Stimulated activated memory B cell treated with anti-CD40 and anti-IgM and Interleukin-4, amounts not matched to agents 10 μg/mL and 1 μg/mL and 100 μg/mL, for 72 hours (primary cell): ENCODE data around the gene ELAVL1.
A peak's percentile ranks its signal among the peaks of the same experiment; 100 is the strongest.

ENCODE experiments used
- ATAC-seq: fragments of 150-1000 bp; cut with Tn5 transposase; 2 replicates; pipeline ENCODE4 v1.10.0; 2021
- H3K27ac Mint-ChIP-seq: one replicate; pipeline ENCODE4 v1.8.0; 2022; ENCODE audit warnings: mild to moderate bottlenecking, mixed read lengths
- H3K27me3 Mint-ChIP-seq: one replicate; pipeline ENCODE4 v1.8.0; 2022; ENCODE audit warnings: mixed read lengths
- H3K36me3 Mint-ChIP-seq: one replicate; pipeline ENCODE4 v1.8.0; 2022; ENCODE audit warnings: mixed read lengths
- H3K4me1 Mint-ChIP-seq: one replicate; pipeline ENCODE4 v1.8.0; 2022; ENCODE audit warnings: mixed read lengths
- H3K4me3 Mint-ChIP-seq: one replicate; pipeline ENCODE4 v1.8.0; 2022; ENCODE audit warnings: mild to moderate bottlenecking, moderate library complexity, mixed read lengths
- H3K9me3 Mint-ChIP-seq: one replicate; pipeline ENCODE4 v1.8.0; 2022; ENCODE audit warnings: mixed read lengths

ELAVL1 gene

DNA sequence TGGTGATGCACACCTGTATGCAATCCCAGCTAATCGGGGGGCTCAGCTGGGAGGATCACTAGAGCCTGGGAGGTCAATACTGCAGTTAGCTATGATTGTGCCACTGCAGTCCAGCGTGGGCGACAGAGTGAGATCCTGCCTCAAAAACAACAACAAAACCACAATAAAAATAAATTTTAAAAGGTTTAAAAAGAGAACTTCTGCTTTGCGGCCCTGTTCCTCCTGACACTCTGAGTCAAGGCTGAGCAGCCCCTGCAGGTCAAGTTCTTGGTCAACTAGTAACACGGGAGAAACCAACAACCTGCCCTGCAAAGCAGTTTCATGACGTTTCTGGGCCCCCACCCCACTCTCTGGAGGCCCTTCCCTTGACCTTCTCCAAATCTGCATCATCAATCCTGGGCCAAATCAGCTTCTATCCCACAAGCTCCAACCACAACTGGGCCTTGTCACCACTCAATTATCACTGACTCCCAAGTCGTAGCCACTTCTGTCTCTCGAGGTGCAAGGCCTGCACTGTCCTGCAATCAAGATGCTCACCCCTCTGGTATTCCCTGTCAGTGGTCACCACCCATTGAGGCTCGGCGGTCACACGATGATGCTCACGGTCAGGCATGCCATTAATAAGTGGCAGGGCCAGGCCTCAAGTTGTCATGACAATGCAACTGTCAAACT lies 7.5 kb downstream of the ELAVL1 start:
- no peak overlapping the region for H3K4me3 Mint-ChIP-seq
- no peaks in the 10 kb centered on the region for H3K9me3 Mint-ChIP-seq
- peaks cover 90% of the 10 kb centered on the region for H3K4me1 Mint-ChIP-seq
- peak; percentile 32 for ATAC-seq
- H3K36me3 Mint-ChIP-seq = peaks cover 13% of the 10 kb centered on the region
- no peaks in the 10 kb centered on the region for H3K27me3 Mint-ChIP-seq
- H3K27ac Mint-ChIP-seq = peak overlapping the region; percentile 66

DNA sequence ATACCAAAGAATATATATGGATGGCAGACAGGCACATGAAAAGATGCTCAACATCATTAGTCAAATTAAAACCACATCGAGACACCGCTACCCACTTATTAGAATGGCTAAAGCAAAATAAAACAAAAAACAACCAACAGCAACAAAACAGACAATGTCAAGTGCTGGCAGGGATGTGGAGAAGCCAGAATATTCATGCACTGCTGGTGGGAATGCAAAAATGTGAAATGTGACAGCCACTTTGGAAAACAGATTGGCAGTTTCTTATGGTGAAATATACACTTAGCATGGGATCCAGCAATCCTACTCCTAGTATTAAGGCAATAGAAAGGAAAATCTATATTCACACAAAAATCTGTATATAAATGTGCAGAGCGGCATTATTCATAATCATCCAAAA lies 8.6 kb downstream of the ELAVL1 start:
- H3K36me3 Mint-ChIP-seq = peaks cover 6% of the 10 kb centered on the region
- H3K4me3 Mint-ChIP-seq = no peak overlapping the region

DNA sequence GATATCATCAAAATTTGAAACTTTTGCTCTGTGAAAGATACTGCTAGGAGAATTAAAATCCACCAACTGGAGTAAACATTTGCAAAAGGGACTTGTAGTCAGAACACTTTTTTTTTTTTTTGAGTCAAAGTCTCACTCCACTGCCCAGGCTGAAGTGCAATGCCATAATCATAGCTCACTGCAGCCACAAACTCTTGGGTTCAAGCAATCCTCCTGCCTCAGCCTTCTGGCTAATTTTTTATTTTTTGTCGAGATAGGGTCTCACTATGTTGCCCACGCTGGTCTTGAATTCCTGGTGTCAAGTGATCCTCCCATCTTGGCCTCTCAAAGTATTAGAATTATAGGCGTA lies 9.7 kb downstream of the ELAVL1 start:
- ATAC-seq = no peak
- Mint-ChIP-seq H3K9me3 (no peaks in the 10 kb centered on the region), H3K27ac (no peak overlapping the region)

More for the DNA sequence above, 8.6 kb downstream of the ELAVL1 start:
- Mint-ChIP-seq H3K27me3 (no peaks in the 10 kb centered on the region), H3K9me3 (no peaks in the 10 kb centered on the region), H3K4me1 (peaks cover 80% of the 10 kb centered on the region), H3K27ac (no peak overlapping the region)
- no peak for ATAC-seq

DNA sequence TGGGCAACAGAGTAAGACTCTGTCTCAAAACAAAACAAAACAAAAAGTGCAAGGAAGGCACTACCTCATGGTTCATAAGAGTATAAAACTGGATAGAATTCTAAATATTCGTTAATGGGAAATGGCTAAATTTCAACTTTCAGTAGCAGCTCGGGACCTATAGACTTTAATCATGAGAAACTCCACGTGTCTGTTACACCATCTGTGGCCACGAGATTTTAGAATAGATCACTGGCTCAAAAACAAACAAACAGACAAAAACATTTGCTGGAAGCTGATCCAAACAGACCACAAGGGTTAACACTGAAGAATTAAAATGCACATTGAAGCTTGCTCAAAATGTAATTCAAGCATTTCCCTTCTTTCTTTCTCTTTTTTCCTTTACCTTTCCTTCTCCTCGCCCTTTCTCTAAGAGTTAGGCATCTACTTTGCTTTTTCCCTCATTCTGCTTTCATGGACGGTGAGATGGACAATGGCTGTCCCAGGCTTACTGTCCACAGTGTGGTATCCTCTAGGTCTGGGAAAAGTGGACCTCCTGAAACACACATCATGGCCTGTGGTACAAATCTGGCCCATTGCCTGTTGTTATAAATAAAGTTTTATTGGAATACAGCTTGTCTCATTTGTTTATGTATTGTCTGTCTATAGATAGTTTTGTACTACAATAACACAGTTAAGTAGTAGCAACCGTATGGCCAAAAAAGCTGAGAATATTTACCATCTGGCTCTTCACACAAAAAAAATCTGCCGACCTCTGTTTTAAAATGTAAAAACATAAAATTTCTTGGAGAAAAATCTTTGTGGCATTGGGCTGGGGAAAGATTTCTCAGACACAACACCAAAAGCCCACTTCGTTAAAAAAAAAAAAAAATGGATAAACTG lies 10.3 kb downstream of the ELAVL1 start:
- H3K9me3 Mint-ChIP-seq = no peaks in the 10 kb centered on the region
- H3K27ac Mint-ChIP-seq = peak overlapping the region; percentile 60
- H3K36me3 Mint-ChIP-seq = peaks cover 7% of the 10 kb centered on the region
- no peak for ATAC-seq
- no peaks in the 10 kb centered on the region for H3K27me3 Mint-ChIP-seq
- H3K4me3 Mint-ChIP-seq = no peak overlapping the region
- H3K4me1 Mint-ChIP-seq = peaks cover 63% of the 10 kb centered on the region

More for the DNA sequence above, 9.7 kb downstream of the ELAVL1 start:
- Mint-ChIP-seq H3K4me1 (peaks cover 69% of the 10 kb centered on the region), H3K27me3 (no peaks in the 10 kb centered on the region), H3K4me3 (no peak overlapping the region), H3K36me3 (peaks cover 7% of the 10 kb centered on the region)

DNA sequence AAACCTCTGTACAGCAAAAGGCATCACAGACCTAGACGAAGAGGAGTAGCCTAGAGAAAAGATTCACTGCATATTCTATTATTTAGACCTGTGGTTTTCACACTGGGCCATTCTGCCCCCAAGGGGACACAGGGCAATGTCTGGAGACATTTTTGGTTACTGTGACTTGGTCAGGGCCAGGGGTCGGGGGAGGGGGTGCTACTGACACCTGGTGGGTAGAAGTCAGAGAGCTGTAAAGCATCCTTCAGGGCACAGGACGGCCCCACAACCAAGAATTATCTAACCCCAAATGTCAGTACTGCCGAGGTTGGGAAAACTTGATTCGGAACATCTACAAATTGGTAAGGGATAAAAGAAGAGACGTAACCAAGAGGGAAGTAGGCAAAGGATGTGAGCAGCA lies 11.3 kb downstream of the ELAVL1 start:
- Mint-ChIP-seq H3K27ac (peak overlapping the region; percentile 60), H3K4me1 (peaks cover 54% of the 10 kb centered on the region), H3K36me3 (peaks cover 12% of the 10 kb centered on the region), H3K27me3 (no peaks in the 10 kb centered on the region), H3K9me3 (no peaks in the 10 kb centered on the region), H3K4me3 (no peak overlapping the region)
- no peak for ATAC-seq

- Mint-ChIP-seq H3K9me3 (no peaks in the 10 kb centered on the region), H3K27ac (peak overlapping the region; percentile 60), H3K36me3 (peaks cover 17% of the 10 kb centered on the region), H3K4me1 (peaks cover 53% of the 10 kb centered on the region), H3K4me3 (no peak overlapping the region), H3K27me3 (no peaks in the 10 kb centered on the region)
- ATAC-seq = no peak
Observed at GRCh38 chr19:7993560-7993959, 11.9 kb downstream of the ELAVL1 start.

DNA sequence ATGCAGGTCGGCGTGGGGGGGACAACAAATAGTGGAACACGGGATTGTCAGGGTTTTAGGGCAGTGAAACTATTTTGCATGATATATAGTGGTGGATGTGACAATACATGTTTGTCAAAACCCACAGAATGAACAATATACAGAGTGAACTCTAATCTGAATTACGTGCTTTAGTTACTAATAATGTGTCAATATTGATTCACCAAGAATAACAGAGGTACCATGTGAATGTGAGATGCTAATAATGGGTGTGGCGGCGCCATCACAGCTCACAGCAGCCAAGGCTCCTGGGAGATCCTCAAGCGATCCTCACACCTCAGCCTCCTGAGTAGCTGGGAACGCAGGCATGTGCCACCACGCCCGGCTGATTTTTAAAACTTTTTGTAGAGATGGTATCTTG lies 12.9 kb downstream of the ELAVL1 start:
- peaks cover 27% of the 10 kb centered on the region for H3K36me3 Mint-ChIP-seq
- no peaks in the 10 kb centered on the region for H3K9me3 Mint-ChIP-seq
- H3K4me3 Mint-ChIP-seq = no peak overlapping the region
- ATAC-seq = no peak
- H3K27me3 Mint-ChIP-seq = no peaks in the 10 kb centered on the region
- no peak overlapping the region for H3K27ac Mint-ChIP-seq
- peaks cover 53% of the 10 kb centered on the region for H3K4me1 Mint-ChIP-seq

GRCh38 chr19:7989071-7989575 lies 16.3 kb downstream of the ELAVL1 start:
- peaks cover 44% of the 10 kb centered on the region for H3K36me3 Mint-ChIP-seq
- no peaks in the 10 kb centered on the region for H3K9me3 Mint-ChIP-seq
- H3K27me3 Mint-ChIP-seq = no peaks in the 10 kb centered on the region

DNA sequence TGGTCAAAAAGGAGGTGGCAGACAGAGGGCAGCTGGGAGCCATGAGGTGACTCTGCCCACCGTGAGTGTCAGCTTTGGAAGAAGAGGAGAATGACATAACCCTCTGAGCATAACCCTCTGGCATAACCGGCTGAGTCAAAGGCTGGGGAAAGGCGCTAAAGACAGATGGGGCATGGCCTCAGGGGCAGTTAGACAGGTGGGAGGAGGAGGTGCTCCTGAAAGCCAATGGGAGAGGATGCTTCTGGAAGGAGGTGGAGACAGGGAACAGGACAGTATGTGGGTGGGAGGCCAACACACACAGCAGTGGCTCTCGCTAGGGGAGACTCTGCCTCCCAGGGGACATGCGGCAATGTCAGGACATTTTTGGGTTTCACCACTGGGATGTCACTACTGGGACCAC lies 17.1 kb downstream of the ELAVL1 start:
- Mint-ChIP-seq H3K27ac (no peak overlapping the region), H3K4me3 (no peak overlapping the region), H3K36me3 (peaks cover 51% of the 10 kb centered on the region), H3K4me1 (peaks cover 23% of the 10 kb centered on the region), H3K27me3 (no peaks in the 10 kb centered on the region), H3K9me3 (no peaks in the 10 kb centered on the region)
- ATAC-seq = no peak

More at GRCh38 chr19:7989071-7989575, 16.3 kb downstream of the ELAVL1 start:
- H3K4me3 Mint-ChIP-seq = no peak overlapping the region
- H3K27ac Mint-ChIP-seq = no peak overlapping the region
- peaks cover 30% of the 10 kb centered on the region for H3K4me1 Mint-ChIP-seq
- no peak for ATAC-seq

DNA sequence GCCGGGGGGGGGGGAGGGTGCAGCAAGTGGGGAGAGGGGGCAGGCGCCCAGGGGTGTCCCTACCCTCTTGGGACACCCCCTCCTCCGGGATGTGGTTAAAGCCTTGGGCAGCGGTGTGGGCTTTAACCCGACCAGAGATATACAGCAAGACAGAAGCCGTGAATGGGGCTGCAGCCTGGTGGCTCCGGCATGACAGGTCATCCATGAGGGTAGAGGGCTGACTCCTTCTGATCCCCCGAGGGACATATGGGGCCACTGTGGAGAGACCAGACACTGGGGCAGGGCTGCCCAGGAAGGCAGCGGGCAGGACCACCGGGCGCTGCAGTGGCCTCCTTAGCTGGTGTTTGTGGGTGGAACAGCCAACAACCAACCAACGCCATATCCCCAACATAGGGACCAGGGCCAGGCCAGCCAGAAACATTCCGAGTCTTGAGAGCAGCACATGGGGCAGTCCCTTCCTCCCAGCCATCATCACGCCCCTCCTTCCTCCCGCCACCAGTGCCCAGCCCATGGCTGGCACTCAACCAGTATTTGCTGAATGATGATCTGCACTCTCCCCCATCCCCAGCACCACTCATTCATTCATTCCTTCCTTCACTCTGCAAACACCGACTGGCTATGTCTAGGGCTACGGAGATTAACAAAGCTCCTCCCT lies 18.2 kb downstream of the ELAVL1 start:
- Mint-ChIP-seq H3K9me3 (no peaks in the 10 kb centered on the region), H3K36me3 (peaks cover 59% of the 10 kb centered on the region), H3K4me3 (no peak overlapping the region), H3K4me1 (peaks cover 23% of the 10 kb centered on the region), H3K27me3 (no peaks in the 10 kb centered on the region), H3K27ac (no peak overlapping the region)
- ATAC-seq = no peak

- Mint-ChIP-seq H3K36me3 (peaks cover 59% of the 10 kb centered on the region), H3K27ac (no peak overlapping the region), H3K4me1 (peaks cover 23% of the 10 kb centered on the region), H3K4me3 (no peak overlapping the region), H3K27me3 (no peaks in the 10 kb centered on the region), H3K9me3 (no peaks in the 10 kb centered on the region)
- ATAC-seq = no peak
Observed at GRCh38 chr19:7986321-7987113, 18.9 kb downstream of the ELAVL1 start.

- no peak for ATAC-seq
- Mint-ChIP-seq H3K9me3 (no peaks in the 10 kb centered on the region), H3K36me3 (peaks cover 58% of the 10 kb centered on the region)
Observed at GRCh38 chr19:7985481-7985911, 19.9 kb downstream of the ELAVL1 start.

GRCh38 chr19:7983995-7984837 lies 21.2 kb downstream of the ELAVL1 start:
- Mint-ChIP-seq H3K36me3 (peaks cover 63% of the 10 kb centered on the region), H3K9me3 (no peaks in the 10 kb centered on the region), H3K27me3 (no peaks in the 10 kb centered on the region), H3K4me1 (peaks cover 23% of the 10 kb centered on the region), H3K27ac (no peak overlapping the region), H3K4me3 (no peak overlapping the region)
- ATAC-seq = no peak

More at GRCh38 chr19:7985481-7985911, 19.9 kb downstream of the ELAVL1 start:
- no peaks in the 10 kb centered on the region for H3K27me3 Mint-ChIP-seq
- peaks cover 23% of the 10 kb centered on the region for H3K4me1 Mint-ChIP-seq
- H3K27ac Mint-ChIP-seq = no peak overlapping the region
- H3K4me3 Mint-ChIP-seq = no peak overlapping the region
